A549 (cell line): ENCODE data around the gene LRRC41.

Source experiments
- BHLHE40 ChIP-seq: IDR thresholded peaks from 2 replicates; pipeline ENCODE4 v1.6.1; 2012; ENCODE audit warnings: low read depth, low read length, inconsistent platforms
- CEBPB ChIP-seq, 2 experiments: fragments of >200 bp in 1 of 2; sonication (Bioruptor Twin) in 1 of 2; formaldehyde crosslinking in 1 of 2; IDR thresholded peaks; 2 replicates each; pipeline ENCODE4 v1.6.1; 2012 to 2016
- CTCF ChIP-seq: fragments of >200 bp; sonication (Bioruptor Twin); formaldehyde crosslinking; IDR thresholded peaks from 3 replicates; pipeline ENCODE4 v1.5.1; 2016
- HEYL ChIP-seq: fragments of 250-450 bp; sonication (Bioruptor Pico); IDR thresholded peaks from 2 replicates; pipeline ENCODE4 v1.8.0; 2021; ENCODE audit warnings: mild to moderate bottlenecking, moderate library complexity
- JUNB ChIP-seq: fragments of >200 bp; sonication (Bioruptor Twin); formaldehyde crosslinking; IDR thresholded peaks from 2 replicates; pipeline ENCODE4 v1.6.1; 2016
- KDM5A ChIP-seq: fragments of 200-600 bp; sonication (generic); IDR thresholded peaks from 2 replicates; pipeline ENCODE4 v1.6.1; 2016; ENCODE audit warnings: antibody characterized with exemption, mild to moderate bottlenecking
- MAFK ChIP-seq: fragments of 450-650 bp; IDR thresholded peaks from 2 replicates; pipeline ENCODE4 v1.6.1; 2014; ENCODE audit not compliant: partially characterized antibody
- NFE2L2 ChIP-seq: fragments of 150-350 bp; conservative IDR thresholded peaks from 2 replicates; pipeline ENCODE4 v1.6.1; 2014; ENCODE audit warnings: low read length
- POLR2A ChIP-seq: IDR thresholded peaks from 2 replicates; pipeline ENCODE4 v1.6.1; 2012; ENCODE audit warnings: mild to moderate bottlenecking, low read length
- RARB ChIP-seq: fragments of 250-450 bp; sonication (Bioruptor Pico); IDR thresholded peaks from 2 replicates; pipeline ENCODE4 v1.8.0; 2021; ENCODE audit warnings: mild to moderate bottlenecking, moderate library complexity
- SMC3 ChIP-seq: fragments of >200 bp; sonication (Bioruptor Twin); formaldehyde crosslinking; IDR thresholded peaks from 3 replicates; pipeline ENCODE4 v1.6.1; 2018; ENCODE audit warnings: inconsistent platforms
- USF2 ChIP-seq: fragments of 450-650 bp; IDR thresholded peaks from 2 replicates; pipeline ENCODE4 v1.6.1; 2014; ENCODE audit warnings: antibody characterized with exemption
- TF ChIP-seq, protein P1 (sequence below): IDR thresholded peaks from 2 replicates; pipeline ENCODE4 v1.6.1; 2012
- TF ChIP-seq, protein P2 (sequence below): fragments of 200-600 bp; sonication (generic); IDR thresholded peaks from 2 replicates; pipeline ENCODE4 v1.6.1; 2016; ENCODE audit warnings: antibody characterized with exemption, mild to moderate bottlenecking, moderate library complexity

DNA sequence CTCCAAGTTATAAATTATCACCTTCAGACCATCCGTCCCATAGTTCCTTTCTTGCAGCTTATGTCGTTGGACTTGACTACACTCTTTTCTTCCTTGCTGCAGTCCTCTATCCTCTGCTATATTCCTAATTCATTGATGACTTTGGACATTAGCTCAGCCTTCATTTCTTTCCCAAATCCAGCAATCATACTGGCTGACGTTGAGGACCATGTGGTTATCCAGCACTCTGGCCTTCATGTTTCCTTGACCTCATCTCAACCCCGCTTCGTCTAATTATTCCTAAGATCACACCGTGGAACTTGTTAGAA, 28.4 kb downstream of the LRRC41 start:
- TF ChIP-seq CTCF (no peak), MAFK (no peak), CEBPB (IDR thresholded peaks at IDR 0.05) (no peak), POLR2A (no peak), RARB (no peak), SMC3 (no peak), KDM5A (no peak), BHLHE40 (no peak), USF2 (no peak), HEYL (no peak), NFE2L2 (no peak), JUNB (no peak)
- TF ChIP-seq, protein P1, sequence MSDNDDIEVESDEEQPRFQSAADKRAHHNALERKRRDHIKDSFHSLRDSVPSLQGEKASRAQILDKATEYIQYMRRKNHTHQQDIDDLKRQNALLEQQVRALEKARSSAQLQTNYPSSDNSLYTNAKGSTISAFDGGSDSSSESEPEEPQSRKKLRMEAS: no peak
- TF ChIP-seq, protein P2, sequence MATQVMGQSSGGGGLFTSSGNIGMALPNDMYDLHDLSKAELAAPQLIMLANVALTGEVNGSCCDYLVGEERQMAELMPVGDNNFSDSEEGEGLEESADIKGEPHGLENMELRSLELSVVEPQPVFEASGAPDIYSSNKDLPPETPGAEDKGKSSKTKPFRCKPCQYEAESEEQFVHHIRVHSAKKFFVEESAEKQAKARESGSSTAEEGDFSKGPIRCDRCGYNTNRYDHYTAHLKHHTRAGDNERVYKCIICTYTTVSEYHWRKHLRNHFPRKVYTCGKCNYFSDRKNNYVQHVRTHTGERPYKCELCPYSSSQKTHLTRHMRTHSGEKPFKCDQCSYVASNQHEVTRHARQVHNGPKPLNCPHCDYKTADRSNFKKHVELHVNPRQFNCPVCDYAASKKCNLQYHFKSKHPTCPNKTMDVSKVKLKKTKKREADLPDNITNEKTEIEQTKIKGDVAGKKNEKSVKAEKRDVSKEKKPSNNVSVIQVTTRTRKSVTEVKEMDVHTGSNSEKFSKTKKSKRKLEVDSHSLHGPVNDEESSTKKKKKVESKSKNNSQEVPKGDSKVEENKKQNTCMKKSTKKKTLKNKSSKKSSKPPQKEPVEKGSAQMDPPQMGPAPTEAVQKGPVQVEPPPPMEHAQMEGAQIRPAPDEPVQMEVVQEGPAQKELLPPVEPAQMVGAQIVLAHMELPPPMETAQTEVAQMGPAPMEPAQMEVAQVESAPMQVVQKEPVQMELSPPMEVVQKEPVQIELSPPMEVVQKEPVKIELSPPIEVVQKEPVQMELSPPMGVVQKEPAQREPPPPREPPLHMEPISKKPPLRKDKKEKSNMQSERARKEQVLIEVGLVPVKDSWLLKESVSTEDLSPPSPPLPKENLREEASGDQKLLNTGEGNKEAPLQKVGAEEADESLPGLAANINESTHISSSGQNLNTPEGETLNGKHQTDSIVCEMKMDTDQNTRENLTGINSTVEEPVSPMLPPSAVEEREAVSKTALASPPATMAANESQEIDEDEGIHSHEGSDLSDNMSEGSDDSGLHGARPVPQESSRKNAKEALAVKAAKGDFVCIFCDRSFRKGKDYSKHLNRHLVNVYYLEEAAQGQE: no peak
